Keratinocyte (primary cell): ENCODE measurements around the gene YPEL1.

Experiments
- EZH2 ChIP-seq: IDR thresholded peaks from one replicate; pipeline ENCODE4 v1.6.1; 2012; ENCODE audit warnings: inconsistent platforms, mild to moderate bottlenecking, low read length, moderate library complexity
- TF ChIP-seq, protein P1 (sequence below), 3 experiments: IDR thresholded peaks in 1 of 3; conservative IDR thresholded peaks in 1 of 3; optimal IDR thresholded peaks in 1 of 3; 2 replicates in 2 of 3; 3 replicates in 1 of 3; pipeline versions ENCODE3 to v1.5.1; 2011; ENCODE audit warnings: low read length in 3 of 3, mild to moderate bottlenecking in 3 of 3, moderate library complexity in 2 of 3, control low read depth in 1 of 3, inconsistent platforms in 1 of 3; ENCODE audit not compliant: insufficient read depth in 2 of 3; ENCODE audit errors: extremely low read depth in 1 of 3

DNA sequence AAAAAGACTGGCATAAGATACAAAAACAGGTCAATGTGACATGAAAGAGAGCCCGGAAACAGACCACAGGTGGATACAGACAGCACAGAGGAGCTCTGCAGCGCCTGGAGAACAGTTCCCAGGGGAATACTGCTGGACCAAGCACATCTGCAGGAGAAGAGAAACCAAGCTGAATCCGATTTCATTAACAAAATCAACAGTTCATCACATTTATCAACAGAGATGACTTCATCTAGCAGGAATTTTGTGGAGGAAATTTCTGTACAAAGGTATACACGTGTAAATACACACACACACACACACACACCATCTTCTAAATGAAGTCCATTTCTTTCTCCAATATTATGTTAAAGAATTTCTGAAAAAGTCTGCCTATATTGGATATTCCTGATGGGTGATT, 17.1 kb downstream of the YPEL1 start:
- TF ChIP-seq, protein P1, sequence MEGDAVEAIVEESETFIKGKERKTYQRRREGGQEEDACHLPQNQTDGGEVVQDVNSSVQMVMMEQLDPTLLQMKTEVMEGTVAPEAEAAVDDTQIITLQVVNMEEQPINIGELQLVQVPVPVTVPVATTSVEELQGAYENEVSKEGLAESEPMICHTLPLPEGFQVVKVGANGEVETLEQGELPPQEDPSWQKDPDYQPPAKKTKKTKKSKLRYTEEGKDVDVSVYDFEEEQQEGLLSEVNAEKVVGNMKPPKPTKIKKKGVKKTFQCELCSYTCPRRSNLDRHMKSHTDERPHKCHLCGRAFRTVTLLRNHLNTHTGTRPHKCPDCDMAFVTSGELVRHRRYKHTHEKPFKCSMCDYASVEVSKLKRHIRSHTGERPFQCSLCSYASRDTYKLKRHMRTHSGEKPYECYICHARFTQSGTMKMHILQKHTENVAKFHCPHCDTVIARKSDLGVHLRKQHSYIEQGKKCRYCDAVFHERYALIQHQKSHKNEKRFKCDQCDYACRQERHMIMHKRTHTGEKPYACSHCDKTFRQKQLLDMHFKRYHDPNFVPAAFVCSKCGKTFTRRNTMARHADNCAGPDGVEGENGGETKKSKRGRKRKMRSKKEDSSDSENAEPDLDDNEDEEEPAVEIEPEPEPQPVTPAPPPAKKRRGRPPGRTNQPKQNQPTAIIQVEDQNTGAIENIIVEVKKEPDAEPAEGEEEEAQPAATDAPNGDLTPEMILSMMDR (optimal IDR thresholded peaks at IDR 0.05 in 1 of 3, IDR thresholded peaks at IDR 0.05 in 1 of 3, conservative IDR thresholded peaks at IDR 0.05 in 1 of 3; ENCODE audit: extremely low read depth in 1 of 3, insufficient read depth in 2 of 3, low read length in 3 of 3): no peak
- no peak for TF ChIP-seq EZH2
